GM18517 (cell line): ENCODE data around the gene RS1.

Experiments
- ATAC-seq: cut with Tn5 transposase; IDR thresholded peaks from one replicate; pipeline ENCODE4 v1.9.1; 2021; ENCODE audit warnings: mild to moderate bottlenecking, moderate library complexity; ENCODE audit not compliant: unreplicated experiment

The RS1 gene

DNA sequence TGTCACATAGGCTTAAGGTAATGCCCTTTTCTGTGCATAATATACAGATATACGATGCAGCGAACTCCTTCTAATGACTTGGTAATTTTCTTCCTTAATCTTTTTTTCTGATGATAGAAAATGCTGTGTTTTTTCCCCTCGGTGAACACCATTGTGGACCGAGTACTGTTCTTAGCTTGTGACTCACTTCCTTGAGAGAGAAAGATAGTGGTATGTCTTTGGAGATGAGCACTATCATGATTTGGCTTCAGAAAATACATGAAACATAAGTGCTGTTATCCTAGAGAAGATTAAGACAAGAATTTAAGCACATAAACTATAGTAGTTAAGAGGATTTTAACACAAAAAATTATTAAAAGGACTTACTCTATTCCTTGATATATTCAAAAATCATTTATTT lies 63.9 kb downstream of the RS1 start:
- no peak for ATAC-seq

DNA sequence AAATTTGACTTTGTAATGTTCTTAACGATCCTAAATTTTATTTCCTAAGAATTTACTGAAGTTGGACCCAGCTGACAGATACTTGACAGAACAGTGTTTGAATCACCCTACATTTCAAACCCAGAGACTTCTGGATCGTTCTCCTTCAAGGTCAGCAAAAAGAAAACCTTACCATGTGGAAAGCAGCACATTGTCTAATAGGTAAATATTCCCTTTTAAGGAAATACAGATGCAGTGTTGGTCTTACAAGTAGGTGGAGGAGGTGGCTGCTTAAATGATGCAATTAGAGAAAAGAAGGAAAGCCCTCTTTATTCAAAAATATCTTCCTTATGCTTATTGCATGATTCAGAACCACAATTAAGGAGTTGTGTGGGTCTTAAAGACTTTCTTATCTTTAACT lies 73.5 kb downstream of the RS1 start:
- ATAC-seq: no peak

- ATAC-seq: no peak
Measured at GRCh38 chrX:18596096-18596495, 75.8 kb downstream of the RS1 start.

- no peak for ATAC-seq
Measured at GRCh38 chrX:18594079-18594478, 77.8 kb downstream of the RS1 start.

- no peak for ATAC-seq
Measured at GRCh38 chrX:18591834-18592233, 80.1 kb downstream of the RS1 start.
